ENCODE results near the gene EFCAB10.
A peak's percentile ranks its signal among the peaks of the same experiment; 100 is the strongest.
"Not testable (repeated sequence)": the region's sequence is repeated elsewhere in the genome, so short reads cannot be mapped to it uniquely, and the experiment has no call there.

Gene EFCAB10

DNA sequence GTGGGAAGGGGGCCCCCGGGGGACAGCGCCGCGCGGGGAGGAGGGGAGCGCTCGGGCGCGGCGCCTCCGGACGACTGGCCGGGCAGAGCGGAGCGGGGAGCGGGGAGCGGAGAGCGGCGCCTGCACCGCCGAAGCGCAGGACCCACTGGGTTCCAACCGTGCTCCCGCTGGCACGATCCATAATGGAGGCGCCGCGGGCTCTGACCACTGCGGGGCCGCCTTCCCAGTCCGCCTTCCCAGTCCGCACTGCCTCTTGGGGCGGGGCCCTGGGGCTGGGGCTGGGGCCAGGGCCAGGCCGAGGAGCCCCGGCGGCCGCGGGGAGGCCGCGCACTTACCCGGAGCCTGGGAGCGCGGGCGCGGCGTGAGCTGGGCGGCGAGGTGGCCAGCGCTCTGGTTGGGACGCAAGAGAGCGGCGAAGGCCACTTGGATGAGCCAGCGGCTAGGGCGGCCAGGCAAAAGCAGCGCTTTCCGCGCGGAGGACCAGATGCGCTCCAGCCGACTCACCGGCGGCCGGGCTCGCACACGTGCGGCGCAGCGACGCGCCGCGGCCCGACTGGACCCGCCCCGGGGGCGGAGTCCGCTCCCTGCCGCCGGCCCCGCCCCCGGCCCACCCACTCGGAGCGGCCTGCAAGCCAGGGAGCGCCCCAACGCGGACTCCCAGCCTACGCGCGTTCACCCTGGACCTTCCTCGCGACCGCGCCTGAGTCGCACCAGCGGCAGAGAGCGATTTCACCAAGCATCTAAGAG is 59.4 kb downstream of the EFCAB10 start, which contains the start of gene PUS7:
PUS7 (minus strand) TSS at position 555 of the 747 bp plus-strand sequence. CDS start 13,759 bp downstream, outside the sequence.
- peak; percentile 58 for DNase-seq (ENCODE audit: low read depth)
- H3K4me3 ChIP-seq (ENCODE audit: low read depth, low read length), result peak within 1 kb of the TSS; percentile 88
- TF ChIP-seq, protein P1, sequence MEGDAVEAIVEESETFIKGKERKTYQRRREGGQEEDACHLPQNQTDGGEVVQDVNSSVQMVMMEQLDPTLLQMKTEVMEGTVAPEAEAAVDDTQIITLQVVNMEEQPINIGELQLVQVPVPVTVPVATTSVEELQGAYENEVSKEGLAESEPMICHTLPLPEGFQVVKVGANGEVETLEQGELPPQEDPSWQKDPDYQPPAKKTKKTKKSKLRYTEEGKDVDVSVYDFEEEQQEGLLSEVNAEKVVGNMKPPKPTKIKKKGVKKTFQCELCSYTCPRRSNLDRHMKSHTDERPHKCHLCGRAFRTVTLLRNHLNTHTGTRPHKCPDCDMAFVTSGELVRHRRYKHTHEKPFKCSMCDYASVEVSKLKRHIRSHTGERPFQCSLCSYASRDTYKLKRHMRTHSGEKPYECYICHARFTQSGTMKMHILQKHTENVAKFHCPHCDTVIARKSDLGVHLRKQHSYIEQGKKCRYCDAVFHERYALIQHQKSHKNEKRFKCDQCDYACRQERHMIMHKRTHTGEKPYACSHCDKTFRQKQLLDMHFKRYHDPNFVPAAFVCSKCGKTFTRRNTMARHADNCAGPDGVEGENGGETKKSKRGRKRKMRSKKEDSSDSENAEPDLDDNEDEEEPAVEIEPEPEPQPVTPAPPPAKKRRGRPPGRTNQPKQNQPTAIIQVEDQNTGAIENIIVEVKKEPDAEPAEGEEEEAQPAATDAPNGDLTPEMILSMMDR (IDR thresholded peaks at IDR 0.05; ENCODE audit: control insufficient read depth, extremely low read depth, insufficient read depth), result no peak

DNA sequence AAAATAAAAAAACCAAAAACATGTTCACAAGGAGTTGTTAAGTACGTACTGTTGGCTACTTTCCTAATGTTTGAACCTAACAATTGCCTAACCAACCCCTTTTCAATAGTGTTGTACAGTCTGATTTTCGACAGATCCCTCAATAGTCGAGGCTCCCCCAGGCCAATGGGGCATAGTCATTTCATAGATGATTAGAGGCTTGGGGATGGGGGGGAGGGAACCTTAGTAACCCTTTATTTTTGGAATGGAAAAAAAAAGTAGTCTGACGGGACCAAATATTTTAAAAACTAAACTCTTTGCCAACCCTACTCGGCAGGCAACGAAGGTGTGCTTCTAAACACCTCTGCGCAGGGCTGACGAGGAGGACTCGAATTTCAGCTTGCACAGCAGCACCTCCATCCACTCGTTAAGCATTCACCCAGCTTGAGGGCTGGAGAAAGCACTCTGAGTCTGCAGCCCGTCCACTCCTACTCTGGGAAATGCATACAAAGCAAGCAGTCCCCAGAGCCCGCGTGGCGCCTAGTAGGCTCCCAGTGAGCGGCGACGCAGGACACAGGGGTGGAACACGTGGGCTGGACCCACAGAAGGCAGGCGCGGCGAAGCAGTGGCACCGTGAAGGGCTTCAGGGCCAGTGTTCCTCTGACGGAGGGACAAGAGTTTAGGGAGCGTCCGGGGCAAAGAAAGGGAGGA is 60.1 kb downstream of the EFCAB10 start:
- TF ChIP-seq, protein P1 (IDR thresholded peaks at IDR 0.05; ENCODE audit: control insufficient read depth, extremely low read depth, insufficient read depth), result no peak
- H3K4me3 ChIP-seq (ENCODE audit: low read depth, low read length), result peak overlapping the region; percentile 88
- peak; percentile 46 for DNase-seq (ENCODE audit: low read depth)

DNA sequence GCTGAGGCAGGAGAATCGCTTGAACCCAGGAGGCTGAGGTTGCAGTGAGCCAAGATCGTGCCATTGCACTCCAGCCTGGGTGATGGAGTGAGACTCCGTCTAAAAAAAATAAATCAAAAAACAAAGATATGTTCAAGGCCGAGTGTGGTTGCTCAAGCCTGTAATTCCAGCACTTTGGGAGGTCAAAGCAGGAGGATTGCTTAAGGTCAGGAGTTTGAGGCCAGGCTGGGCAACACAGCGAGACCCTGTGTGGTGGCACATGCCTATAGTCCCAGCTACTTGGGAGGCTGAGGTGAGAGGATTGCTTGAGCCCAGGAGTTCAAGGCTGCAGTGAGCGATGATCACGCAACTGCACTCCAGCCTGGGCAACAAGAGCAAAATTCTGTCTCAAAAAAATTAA is 60.7 kb downstream of the EFCAB10 start:
- H3K4me3 ChIP-seq (ENCODE audit: low read depth, low read length), result peak overlapping the region; percentile 88
- not testable (repeated sequence) for DNase-seq (ENCODE audit: low read depth)

DNA sequence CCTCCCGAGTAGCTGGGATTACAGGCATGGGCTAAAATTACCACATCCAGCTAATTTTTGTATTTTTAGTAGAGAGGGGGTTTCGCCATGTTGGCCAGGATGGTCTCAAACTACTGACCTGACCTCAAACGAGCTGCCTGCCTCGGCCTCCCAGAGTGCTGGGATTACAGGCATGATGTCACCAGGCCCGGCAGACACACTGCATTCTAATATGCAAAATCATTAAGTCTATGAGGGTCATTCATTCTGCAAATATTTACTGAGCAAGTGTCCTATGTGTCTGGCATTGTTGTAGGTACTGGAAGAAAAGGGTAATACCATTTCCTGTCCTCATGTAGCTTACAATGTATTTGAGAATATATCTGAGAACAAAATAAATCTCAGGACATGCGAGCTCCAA is 61.9 kb downstream of the EFCAB10 start:
- DNase-seq (ENCODE audit: low read depth), result no peak
- TF ChIP-seq, protein P1 (IDR thresholded peaks at IDR 0.05; ENCODE audit: control insufficient read depth, extremely low read depth, insufficient read depth), result no peak
- H3K4me3 ChIP-seq (ENCODE audit: low read depth, low read length), result no peak overlapping the region

DNA sequence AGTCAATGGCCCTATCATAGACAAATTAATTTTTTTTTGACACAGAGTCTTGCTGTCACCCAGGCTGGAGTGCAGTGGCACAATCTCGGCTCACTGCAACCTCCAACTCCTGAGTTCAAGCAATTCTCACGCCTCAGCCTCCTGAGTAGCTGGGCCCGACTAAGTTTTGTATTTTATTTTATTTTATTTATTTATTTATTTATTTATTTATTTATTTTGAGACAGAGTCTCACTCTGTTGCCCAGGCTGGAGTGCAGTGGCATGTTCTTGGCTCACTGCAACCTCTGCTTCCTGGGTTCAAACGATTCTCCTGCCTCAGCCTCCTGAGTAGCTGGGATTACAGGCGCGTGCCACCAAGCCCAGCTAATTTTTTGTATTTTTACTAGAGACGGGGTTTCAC is 65.7 kb downstream of the EFCAB10 start:
- H3K4me3 ChIP-seq (ENCODE audit: low read depth, low read length); DNase-seq (ENCODE audit: low read depth): not testable (repeated sequence)

All from LNCaP clone FGC (cell line).